H1 (cell line): ENCODE results near the gene ADD2. TPM values are rescaled to one million over a fixed set of nuclear protein-coding genes. Genes with fewer than 3 reads are reported as not detected.

Source experiments
- CTCF ChIA-PET: fragments of 300-600 bp; sonication (Branson Sonifier 250); formaldehyde crosslinking; loops from one replicate; lab custom pipeline; 2021; ENCODE audit not compliant: partially characterized antibody; lab: Charles Lee
- POLR2A ChIA-PET: fragments of 300-600 bp; sonication (Branson Sonifier 250); formaldehyde crosslinking; loops from one replicate; lab custom pipeline; 2021; ENCODE audit warnings: inconsistent platforms; ENCODE audit not compliant: partially characterized antibody; lab: Charles Lee
- DNase-seq, 2 experiments: peaks; one replicate each; pipeline versions ENCODE4 v3.0.0 to v3.0.0-alpha.2; 2010 to 2022; ENCODE audit warnings: low spot score in 2 of 2, low read depth in 1 of 2, mixed read lengths in 1 of 2
- FAIRE-seq: peaks from 2 replicates; lab custom pipeline; 2011; peaks lifted over from hg19 to GRCh38; lab: Jason Lieb, UNC
- H2AFZ ChIP-seq: 2 replicates; pipeline ENCODE4 v1.8.1; 2012; ENCODE audit warnings: low read length, inconsistent platforms
- H2AK5ac ChIP-seq: 2 replicates; pipeline ENCODE4 v1.6.1; 2013; ENCODE audit warnings: low read depth, low read length
- H2BK120ac ChIP-seq: replicated peaks from 2 replicates; pipeline ENCODE3; 2013; ENCODE audit warnings: low read depth, low read length, inconsistent platforms
- H2BK12ac ChIP-seq: 2 replicates; pipeline ENCODE4 v1.6.1; 2013; ENCODE audit warnings: low read depth, low read length
- H2BK15ac ChIP-seq: 2 replicates; pipeline ENCODE4 v1.6.1; 2013; ENCODE audit warnings: low read length
- H2BK20ac ChIP-seq: 2 replicates; pipeline ENCODE4 v1.6.1; 2013; ENCODE audit warnings: low read length
- H2BK5ac ChIP-seq: 2 replicates; pipeline ENCODE4 v1.6.1; 2013; ENCODE audit warnings: low read depth, low read length
- H3K14ac ChIP-seq: 2 replicates; pipeline ENCODE4 v1.6.1; 2013; ENCODE audit warnings: inconsistent platforms; ENCODE audit not compliant: insufficient read length
- H3K18ac ChIP-seq: 2 replicates; pipeline ENCODE4 v1.6.1; 2013; ENCODE audit warnings: low read length; ENCODE audit errors: extremely low read depth
- H3K23ac ChIP-seq: 2 replicates; pipeline ENCODE4 v1.6.1; 2013; ENCODE audit warnings: inconsistent platforms; ENCODE audit not compliant: insufficient read length
- H3K23me2 ChIP-seq: 2 replicates; pipeline ENCODE4 v1.6.1; 2013; ENCODE audit warnings: low read depth, low read length
- H3K27ac ChIP-seq: 2 replicates; pipeline ENCODE4 v1.6.1; 2011; ENCODE audit warnings: low read depth, low read length, inconsistent platforms
- H3K27me3 ChIP-seq, 4 experiments: replicated peaks in 1 of 4; 1 replicate in 1 of 4; 2 replicates in 3 of 4; pipeline versions ENCODE4 v1.6.1 to v1.8.1; 2011 to 2013; ENCODE audit warnings: low read length in 3 of 4, mild to moderate bottlenecking in 3 of 4, inconsistent platforms in 2 of 4, mixed read lengths in 2 of 4, moderate library complexity in 1 of 4; ENCODE audit not compliant: control insufficient read depth in 3 of 4, insufficient read depth in 3 of 4; ENCODE audit errors: extremely low read depth in 1 of 4
- H3K36me3 ChIP-seq, 4 experiments: 2 replicates each; pipeline versions ENCODE4 v1.6.1 to v1.8.1; 2011 to 2013; ENCODE audit warnings: mild to moderate bottlenecking in 4 of 4, low read length in 3 of 4, moderate library complexity in 2 of 4, control low read depth in 1 of 4, inconsistent platforms in 1 of 4; ENCODE audit not compliant: insufficient read depth in 4 of 4, control insufficient read depth in 2 of 4
- H3K4ac ChIP-seq: replicated peaks from 2 replicates; pipeline ENCODE3; 2013; ENCODE audit warnings: low read length, low read depth, mixed read lengths, inconsistent platforms; ENCODE audit not compliant: insufficient read length
- H3K4me1 ChIP-seq, 4 experiments: replicated peaks in 1 of 4; 1 replicate in 1 of 4; 2 replicates in 3 of 4; pipeline versions ENCODE4 v1.6.1 to v1.8.1; 2011 to 2013; ENCODE audit warnings: low read length in 3 of 4, inconsistent platforms in 2 of 4, mixed read lengths in 1 of 4; ENCODE audit not compliant: insufficient read depth in 4 of 4, control insufficient read depth in 3 of 4
- H3K4me2 ChIP-seq, 2 experiments: 2 replicates each; pipeline versions ENCODE4 v1.6.1 to v1.8.1; 2011 to 2013; ENCODE audit warnings: low read depth in 2 of 2, low read length in 2 of 2, control low read depth in 1 of 2, inconsistent platforms in 1 of 2, mild to moderate bottlenecking in 1 of 2; ENCODE audit not compliant: insufficient read depth in 1 of 2
- H3K4me3 ChIP-seq, 4 experiments: fragments of 200-600, 300-600 bp in 1 of 4; sonication (generic), shearing (Covaris generic), sonication (Bioruptor Twin) in 1 of 4; 2 replicates each; pipeline versions ENCODE4 v1.5.1 to v1.8.1; 2011 to 2016; ENCODE audit warnings: low read length in 4 of 4, low read depth in 3 of 4, control low read depth in 2 of 4, inconsistent platforms in 2 of 4, mild to moderate bottlenecking in 2 of 4, mixed read lengths in 1 of 4, moderate library complexity in 1 of 4; ENCODE audit not compliant: insufficient read depth in 2 of 4; ENCODE audit errors: extremely low read depth in 1 of 4
- H3K56ac ChIP-seq: replicated peaks from 2 replicates; pipeline ENCODE3; 2013; ENCODE audit warnings: low read depth, mild to moderate bottlenecking, mixed read lengths, low read length, inconsistent platforms; ENCODE audit not compliant: insufficient read length
- H3K79me1 ChIP-seq: 2 replicates; pipeline ENCODE4 v1.6.1; 2013; ENCODE audit warnings: low read depth, low read length, control low read depth
- H3K79me2 ChIP-seq, 2 experiments: 2 replicates each; pipeline versions ENCODE4 v1.6.1 to v1.8.1; 2012 to 2013; ENCODE audit warnings: low read length in 2 of 2, mild to moderate bottlenecking in 2 of 2, inconsistent platforms in 1 of 2; ENCODE audit not compliant: insufficient read depth in 2 of 2, control insufficient read depth in 1 of 2
- H3K9ac ChIP-seq, 4 experiments: replicated peaks in 1 of 4; 1 replicate in 1 of 4; 2 replicates in 3 of 4; pipeline versions ENCODE4 v1.6.1 to v1.8.1; 2011 to 2013; ENCODE audit warnings: low read depth in 3 of 4, low read length in 3 of 4, control low read depth in 2 of 4, mild to moderate bottlenecking in 2 of 4, moderate library complexity in 2 of 4, inconsistent platforms in 1 of 4; ENCODE audit errors: extremely low read depth in 1 of 4
- H3K9me3 ChIP-seq, 2 experiments: 2 replicates each; pipeline versions ENCODE4 v1.6.1 to v1.8.1; 2012 to 2013; ENCODE audit warnings: mild to moderate bottlenecking in 2 of 2, moderate library complexity in 2 of 2, control low read depth in 1 of 2, inconsistent platforms in 1 of 2, low read depth in 1 of 2, low read length in 1 of 2, mixed read lengths in 1 of 2; ENCODE audit not compliant: insufficient read depth in 2 of 2
- H4K20me1 ChIP-seq, 2 experiments: replicated peaks in 1 of 2; 2 replicates each; pipeline versions ENCODE3 to v1.8.1; 2011 to 2013; ENCODE audit warnings: inconsistent platforms in 2 of 2, low read length in 2 of 2, mild to moderate bottlenecking in 1 of 2; ENCODE audit not compliant: insufficient read depth in 2 of 2, control insufficient read depth in 1 of 2
- H4K5ac ChIP-seq: 2 replicates; pipeline ENCODE4 v1.6.1; 2013; ENCODE audit warnings: low read length, low read depth, mixed read lengths, inconsistent platforms; ENCODE audit not compliant: insufficient read length
- H4K8ac ChIP-seq: 2 replicates; pipeline ENCODE4 v1.8.0; 2013; ENCODE audit warnings: mild to moderate bottlenecking, moderate library complexity, low read length, inconsistent platforms; ENCODE audit not compliant: insufficient read depth; ENCODE audit errors: extremely low read depth
- H4K91ac ChIP-seq: replicated peaks from 2 replicates; pipeline ENCODE3; 2013; ENCODE audit warnings: low read length, mixed read lengths, inconsistent platforms; ENCODE audit not compliant: insufficient read length
- BACH1 ChIP-seq: IDR thresholded peaks from 2 replicates; pipeline ENCODE4 v1.6.1; 2012; ENCODE audit warnings: low read length, improper control_type of control experiment
- EZH2 ChIP-seq: fragments of 200-600 bp; sonication (generic); IDR thresholded peaks from 2 replicates; pipeline ENCODE4 v1.7.1; 2012; ENCODE audit warnings: low read depth, mild to moderate bottlenecking, moderate library complexity, low read length, inconsistent platforms; ENCODE audit not compliant: severe bottlenecking
- KDM4A ChIP-seq: IDR thresholded peaks from one replicate; pipeline ENCODE4 v1.7.1; 2012; ENCODE audit warnings: low read depth, mild to moderate bottlenecking, moderate library complexity, low read length, inconsistent platforms; ENCODE audit not compliant: severe bottlenecking
- MAFK ChIP-seq: IDR thresholded peaks from 2 replicates; pipeline ENCODE4 v1.6.1; 2012; ENCODE audit warnings: low read depth, mild to moderate bottlenecking, improper control_type of control experiment, low read length
- MAX ChIP-seq: IDR thresholded peaks from 2 replicates; pipeline ENCODE4 v1.6.1; 2012; ENCODE audit warnings: inconsistent platforms
- POLR2A ChIP-seq, 2 experiments: IDR thresholded peaks; 1 replicate in 1 of 2; 2 replicates in 1 of 2; pipeline ENCODE4 v1.6.1; 2011; ENCODE audit warnings: low read depth in 2 of 2, low read length in 2 of 2, mild to moderate bottlenecking in 2 of 2; ENCODE audit errors: control extremely low read depth in 1 of 2
- RBBP5 ChIP-seq: IDR thresholded peaks from 2 replicates; pipeline ENCODE4 v1.7.1; 2012; ENCODE audit warnings: low read depth, mild to moderate bottlenecking, inconsistent platforms, low read length, moderate library complexity, borderline replicate concordance
- SAP30 ChIP-seq: fragments of 300-600 bp; sonication (generic); IDR thresholded peaks from 2 replicates; pipeline ENCODE4 v1.7.1; 2012; ENCODE audit warnings: low read length, moderate library complexity, mild to moderate bottlenecking, inconsistent platforms; ENCODE audit not compliant: insufficient read depth, insufficient replicate concordance
- WGBS, 2 experiments: shearing (Covaris generic) in 1 of 2; methylation state at CpG; one replicate each; pipeline versions ENCODE4 v1.1.6 to v1.1.7; 2013 to 2015; ENCODE audit warnings: low lambda C conversion rate in 2 of 2, mixed read lengths in 2 of 2, inconsistent platforms in 1 of 2, low coverage in 1 of 2, missing lambda C conversion rate in 1 of 2; ENCODE audit not compliant: insufficient replicate concordance in 2 of 2, insufficient coverage in 1 of 2, insufficient read length in 1 of 2; ENCODE audit errors: extremely low coverage in 1 of 2, missing lambda C conversion rate in 1 of 2; 5-methylcytosine and 5-hydroxymethylcytosine counted together
- polyA plus RNA-seq, 7 experiments: library from polyadenylated mRNA; depleted of rRNA in 3 of 7; stranded (reverse) in 5 of 7; unstranded in 2 of 7; fragments of >200 nt in 5 of 7; fragments of 200-250 nt in 2 of 7; gene quantifications; 1 replicate in 5 of 7; 2 replicates in 1 of 7; 4 replicates in 1 of 7; pipeline versions ENCODE4 v1.2.1 to v1.2.3, GENCODE V29; 2011 to 2013; ENCODE audit warnings: missing spikeins in 2 of 7, mixed read lengths in 2 of 7
- total RNA-seq: library from RNA; stranded (reverse); fragmentation: NEBNext Ultra II Directional; extraction: Animal tissue kit (Norgen Biotek cat#: 25700); gene quantifications from 2 replicates; pipeline ENCODE4 v1.2.1, GENCODE V29; 2021
- TF ChIP-seq, protein P1 (sequence below), 3 experiments: IDR thresholded peaks; 1 replicate in 2 of 3; 2 replicates in 1 of 3; pipeline versions ENCODE4 v1.5.1 to v1.6.1; 2011; ENCODE audit warnings: low read length in 3 of 3, mild to moderate bottlenecking in 3 of 3, inconsistent platforms in 2 of 3, low read depth in 1 of 3, moderate library complexity in 1 of 3; ENCODE audit not compliant: insufficient read depth in 1 of 3; ENCODE audit errors: control extremely low read depth in 1 of 3

The ADD2 gene
- total and polyA plus RNA-seq, 2 of the 8 experiments (the other 6 are each of a cell fraction or from before 2014, with no cell fraction given), result 58.5 to 170 TPM

GRCh38 chr2:70733646-70734180 is 34.3 kb downstream of the ADD2 start:
- H3K4me3 ChIP-seq, result peak overlapping the region in 3 of 4 experiments; percentile 12 to 36 (median 16); a peak in 4 of 8 replicates
- peak overlapping the region; percentile 62 to 71 for H3K4me2 ChIP-seq
- H4K5ac ChIP-seq, result peak overlapping the region; percentile 37
- H4K91ac ChIP-seq, result peak overlapping the region; percentile 45
- H2BK15ac ChIP-seq, result no peak overlapping the region
- H2BK12ac ChIP-seq, result peak overlapping the region; percentile 75; the same call in 1 of the 2 replicates
- peak overlapping the region; percentile 53; the same call in 1 of the 2 replicates for H3K18ac ChIP-seq
- peak overlapping the region in 1 of 4 experiments; percentile 38; a peak in 1 of 7 replicates for H3K9ac ChIP-seq
- H3K27me3 ChIP-seq, result no peaks in the 10 kb centered on the region
- POLR2A ChIA-PET, result interaction anchor here (0.6 to 1.9 kb wide), 5 partner anchors 8 to 26 kb away, joined by 3 to 7 read pairs (median 4); no protein-coding TSS in a partner anchor
- H3K23ac ChIP-seq, result no peak overlapping the region
- H2BK120ac ChIP-seq, result peak overlapping the region; percentile 31
- no peak overlapping the region for H2AFZ ChIP-seq
- H3K79me2 ChIP-seq, result peaks cover 20 to 77% of the 10 kb centered on the region in 2 experiments
- 31% methylated on average over 7 of the region's 7 CpGs; no CpG with 5 or more reads in 1 of the 2 experiments for WGBS, 2 experiments
- H3K4ac ChIP-seq, result no peak overlapping the region
- H4K8ac ChIP-seq, result no peak overlapping the region
- no peak for FAIRE-seq
- peak overlapping the region; percentile 89; the same call in 1 of the 2 replicates for H2BK5ac ChIP-seq
- peak overlapping the region; percentile 46; the same call in 1 of the 2 replicates for H2AK5ac ChIP-seq
- no peaks in the 10 kb centered on the region; the same call in 1 of the 2 replicates for H3K23me2 ChIP-seq
- H3K36me3 ChIP-seq, result no peaks in the 10 kb centered on the region
- no peaks in the 10 kb centered on the region for H3K9me3 ChIP-seq
- no peak overlapping the region for H3K56ac ChIP-seq
- H3K4me1 ChIP-seq, result peaks cover 31 to 55% (median 46%) of the 10 kb centered on the region in 4 experiments
- no peak overlapping the region for H3K14ac ChIP-seq
- peak overlapping the region; percentile 63 for H3K27ac ChIP-seq
- TF ChIP-seq MAX (no peak), SAP30 (no peak), KDM4A (no peak), EZH2 (no peak), MAFK (no peak), POLR2A (IDR thresholded peaks at IDR 0.05; ENCODE audit: control extremely low read depth in 1 of 2, low read depth in 2 of 2, low read length in 2 of 2) (no peak), RBBP5 (no peak; the same call in 1 of the 2 replicates), BACH1 (no peak)
- TF ChIP-seq, protein P1, sequence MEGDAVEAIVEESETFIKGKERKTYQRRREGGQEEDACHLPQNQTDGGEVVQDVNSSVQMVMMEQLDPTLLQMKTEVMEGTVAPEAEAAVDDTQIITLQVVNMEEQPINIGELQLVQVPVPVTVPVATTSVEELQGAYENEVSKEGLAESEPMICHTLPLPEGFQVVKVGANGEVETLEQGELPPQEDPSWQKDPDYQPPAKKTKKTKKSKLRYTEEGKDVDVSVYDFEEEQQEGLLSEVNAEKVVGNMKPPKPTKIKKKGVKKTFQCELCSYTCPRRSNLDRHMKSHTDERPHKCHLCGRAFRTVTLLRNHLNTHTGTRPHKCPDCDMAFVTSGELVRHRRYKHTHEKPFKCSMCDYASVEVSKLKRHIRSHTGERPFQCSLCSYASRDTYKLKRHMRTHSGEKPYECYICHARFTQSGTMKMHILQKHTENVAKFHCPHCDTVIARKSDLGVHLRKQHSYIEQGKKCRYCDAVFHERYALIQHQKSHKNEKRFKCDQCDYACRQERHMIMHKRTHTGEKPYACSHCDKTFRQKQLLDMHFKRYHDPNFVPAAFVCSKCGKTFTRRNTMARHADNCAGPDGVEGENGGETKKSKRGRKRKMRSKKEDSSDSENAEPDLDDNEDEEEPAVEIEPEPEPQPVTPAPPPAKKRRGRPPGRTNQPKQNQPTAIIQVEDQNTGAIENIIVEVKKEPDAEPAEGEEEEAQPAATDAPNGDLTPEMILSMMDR (IDR thresholded peaks at IDR 0.05; ENCODE audit: control extremely low read depth in 1 of 3, insufficient read depth in 1 of 3, low read depth in 1 of 3, low read length in 3 of 3), result no peak
- TF ChIP-seq, all 59 proteins: peak for 0
- Histone ChIP-seq H2BK20ac (peak overlapping the region; percentile 15; the same call in 1 of the 2 replicates), H4K20me1 (peaks cover under 1 to 16% of the 10 kb centered on the region in 2 experiments), H3K79me1 (peaks cover 34% of the 10 kb centered on the region)
- CTCF ChIA-PET, result interaction anchor here (1.0 to 1.7 kb wide), 5 partner anchors 12 to 127 kb away, joined by 3 to 5 read pairs (median 3); no protein-coding TSS in a partner anchor
- no peak for DNase-seq
